Left colon (tissue), 2 donors: ENCODE results near the gene MAST4. TPM values are rescaled to one million over a fixed set of nuclear protein-coding genes. Genes with fewer than 3 reads are reported as not detected.

Source experiments
- ATAC-seq: fragments of 200-7000 bp; cut with Tn5 transposase; one replicate; pipeline ENCODE4 v1.9.1; 2020; ENCODE audit warnings: mild to moderate bottlenecking, moderate library complexity
- DNase-seq, 2 donors: peaks; one replicate each; pipeline ENCODE4 v3.0.0-alpha.2; 2020
- intact Hi-C, 2 donors: fragments of 100-400 bp; cut with DNase I in 1 of 2; cut with micrococcal nuclease in 1 of 2; formaldehyde crosslinking; loops; one replicate each; pipeline versions ENCODE4 v1.11.2 to v1.14.0; 2022; cut with DNase I, micrococcal nuclease
- total RNA-seq, 2 donors: library from RNA; stranded (reverse); fragmentation: NEBNext Ultra II Directional; extraction: Animal tissue kit (Norgen Biotek cat#: 25700); gene quantifications; one replicate each; pipeline ENCODE4 v1.2.1, GENCODE V29; 2021
- donor health status: DM: no; HTN: no; CAD: no.
- donor health status: DM: yes; HTN: yes; CAD: no.

Gene MAST4
- total RNA-seq, 2 donors from 2014 or later, result 12.8 to 20.5 TPM

DNA sequence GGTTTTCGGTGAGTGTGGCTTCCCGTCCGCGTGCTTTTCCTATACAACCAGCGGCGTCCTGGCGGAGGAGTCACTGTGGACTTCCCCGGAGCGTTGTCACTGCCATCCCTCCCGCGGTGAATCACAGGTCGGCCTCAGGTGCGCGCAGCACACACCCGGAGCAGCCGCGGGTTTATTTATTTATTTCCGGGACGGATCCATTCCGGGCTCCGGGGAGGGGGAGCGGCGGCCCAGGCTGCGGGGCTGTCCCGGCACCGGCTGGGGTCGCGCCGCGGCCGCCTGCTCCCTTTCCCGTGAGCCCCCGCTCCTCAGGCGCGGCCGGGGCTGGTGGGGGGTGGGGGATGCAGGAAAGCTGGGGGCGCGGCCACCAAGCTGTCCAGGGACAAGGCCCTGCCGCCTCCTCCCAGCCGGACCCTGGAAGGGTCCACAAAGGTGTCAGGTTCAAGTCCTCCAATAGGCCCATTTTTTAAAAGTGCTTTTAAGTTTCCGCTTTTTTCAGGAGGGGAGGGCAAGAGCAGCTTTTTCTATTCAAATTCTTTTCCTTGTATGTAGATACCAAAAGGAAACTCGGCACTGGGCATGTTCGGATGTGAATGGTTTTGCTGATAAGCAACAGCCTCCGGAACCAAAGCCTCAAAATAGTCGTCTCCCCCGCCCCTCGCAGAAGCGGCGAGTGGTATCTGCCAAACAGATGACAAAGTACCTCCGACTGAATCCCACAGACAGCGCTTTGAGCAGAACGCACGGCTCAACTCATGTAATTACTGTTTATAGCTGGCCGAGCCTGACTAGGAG is 407.9 kb downstream of the MAST4 start:
- intact Hi-C loops, result loop anchor here in 1 of 2 donors (10.0 kb wide), 1 partner anchor 91 kb away; no protein-coding TSS in a partner anchor
- DNase-seq, result peak; percentile 89 to 93
- ATAC-seq, result peak; percentile 86

DNA sequence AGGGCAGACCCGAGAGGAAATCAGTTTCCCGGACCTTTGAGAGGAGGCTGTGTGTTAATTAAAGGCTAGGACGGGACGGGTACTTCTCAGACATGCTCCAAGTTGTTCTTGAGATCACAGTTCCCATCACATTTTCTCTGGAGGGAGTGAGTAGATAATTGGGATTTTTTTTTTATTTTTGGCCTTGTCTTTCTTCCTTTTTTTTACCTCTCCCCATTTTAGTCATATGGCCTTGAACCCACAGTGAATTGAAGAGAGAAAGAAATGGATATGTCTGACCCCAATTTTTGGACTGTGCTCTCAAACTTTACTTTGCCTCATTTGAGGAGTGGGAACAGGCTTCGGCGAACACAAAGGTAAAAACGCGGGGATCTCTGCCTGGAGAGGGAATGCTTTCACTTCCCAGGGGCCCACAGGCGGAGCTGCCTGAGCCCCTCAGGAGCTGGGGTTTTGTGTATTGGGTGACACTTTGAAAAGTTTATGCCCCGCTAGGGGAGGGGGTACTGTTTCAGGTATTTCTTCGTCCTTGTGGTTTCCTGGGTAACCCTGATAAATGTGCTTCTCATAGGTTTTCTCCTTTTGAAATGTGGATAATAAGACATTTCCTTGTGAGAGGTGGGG is 408.6 kb downstream of the MAST4 start:
- intact Hi-C loops, result loop anchor here in 1 of 2 donors (10.0 kb wide), 1 partner anchor 90 kb away; no protein-coding TSS in a partner anchor

DNA sequence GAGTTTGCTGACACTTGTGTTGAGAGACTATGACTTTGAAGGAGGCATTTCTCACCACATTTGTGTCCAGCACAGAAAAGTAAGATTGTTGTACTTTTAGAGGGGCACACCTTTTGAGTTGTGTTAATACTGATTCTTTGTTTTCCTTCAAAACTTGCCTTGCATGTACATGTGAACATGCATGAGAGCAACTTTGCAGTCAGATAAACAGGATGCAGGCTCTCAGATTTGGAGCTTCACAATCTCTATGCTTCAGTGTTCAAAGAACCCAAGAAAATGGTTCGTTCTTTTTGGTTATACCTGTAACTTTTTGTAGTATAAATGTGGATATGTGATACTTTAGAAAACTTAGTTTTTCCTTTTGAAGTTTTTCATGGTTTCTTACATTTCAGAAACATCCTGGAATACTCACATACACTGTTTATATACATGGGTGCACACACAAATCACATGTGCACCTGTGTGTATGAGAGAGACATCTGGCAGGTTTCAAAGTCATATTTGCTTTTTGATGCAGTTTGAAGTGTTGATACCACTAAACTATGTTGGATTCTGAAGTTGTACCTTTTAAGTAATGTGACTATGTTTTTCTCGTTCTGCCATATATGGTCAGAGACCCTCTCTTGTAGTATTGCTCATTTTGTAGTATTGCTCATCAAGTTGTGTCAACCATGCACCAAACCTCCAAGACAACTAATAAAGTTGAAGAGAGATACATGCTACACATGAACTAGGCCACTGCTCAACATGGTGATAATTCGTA is 409.7 kb downstream of the MAST4 start:
- intact Hi-C loops, result loop anchor here in 1 of 2 donors (10.0 kb wide), 1 partner anchor 89 kb away; no protein-coding TSS in a partner anchor
- no peak for DNase-seq
- no peak for ATAC-seq

More for the DNA sequence above, 408.6 kb downstream of the MAST4 start:
- ATAC-seq (no peak), DNase-seq (no peak)

DNA sequence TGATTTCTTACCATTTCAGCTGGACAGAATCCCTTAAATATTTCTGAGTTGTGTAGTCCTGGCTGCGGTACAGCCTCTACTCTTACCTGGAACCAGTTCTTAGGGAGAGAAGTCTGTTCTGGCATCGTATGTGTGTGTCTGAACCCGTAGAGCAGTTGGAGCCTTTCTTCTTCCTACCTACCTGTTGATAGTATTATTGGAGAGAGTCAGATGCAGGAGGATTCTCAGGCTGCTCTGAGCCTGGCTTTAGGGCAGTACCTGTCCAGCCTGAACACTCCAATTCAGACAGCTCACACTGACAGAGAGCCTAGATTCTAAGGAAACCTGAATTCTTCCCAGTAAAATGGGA is 410.3 kb downstream of the MAST4 start:
- no peak for DNase-seq
- ATAC-seq, result no peak
- intact Hi-C loops, result loop anchor here in 1 of 2 donors (10.0 kb wide), 1 partner anchor 88 kb away; no protein-coding TSS in a partner anchor

DNA sequence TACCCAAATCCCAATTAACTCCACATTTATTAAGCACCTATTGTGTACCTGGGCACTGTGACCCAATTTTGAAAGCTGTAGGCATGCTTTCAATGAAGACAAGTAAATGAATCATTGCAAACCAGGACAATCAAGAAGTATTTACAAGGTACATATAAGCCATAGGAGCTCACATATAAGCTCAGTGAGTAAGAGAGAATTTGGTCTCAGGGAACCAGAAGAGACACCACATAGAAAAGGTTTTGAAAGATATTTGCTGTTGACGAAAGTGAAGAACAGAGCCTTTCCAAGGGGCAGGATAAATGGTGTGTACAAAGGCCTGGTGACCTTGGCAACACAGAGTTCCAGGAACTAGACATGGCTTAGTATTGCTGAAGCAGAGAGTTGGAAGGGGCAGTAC is 412.8 kb downstream of the MAST4 start:
- no peak for DNase-seq
- no peak for ATAC-seq
- intact Hi-C loops, result loop anchor here in 1 of 2 donors (10.0 kb wide), 1 partner anchor 86 kb away; no protein-coding TSS in a partner anchor

DNA sequence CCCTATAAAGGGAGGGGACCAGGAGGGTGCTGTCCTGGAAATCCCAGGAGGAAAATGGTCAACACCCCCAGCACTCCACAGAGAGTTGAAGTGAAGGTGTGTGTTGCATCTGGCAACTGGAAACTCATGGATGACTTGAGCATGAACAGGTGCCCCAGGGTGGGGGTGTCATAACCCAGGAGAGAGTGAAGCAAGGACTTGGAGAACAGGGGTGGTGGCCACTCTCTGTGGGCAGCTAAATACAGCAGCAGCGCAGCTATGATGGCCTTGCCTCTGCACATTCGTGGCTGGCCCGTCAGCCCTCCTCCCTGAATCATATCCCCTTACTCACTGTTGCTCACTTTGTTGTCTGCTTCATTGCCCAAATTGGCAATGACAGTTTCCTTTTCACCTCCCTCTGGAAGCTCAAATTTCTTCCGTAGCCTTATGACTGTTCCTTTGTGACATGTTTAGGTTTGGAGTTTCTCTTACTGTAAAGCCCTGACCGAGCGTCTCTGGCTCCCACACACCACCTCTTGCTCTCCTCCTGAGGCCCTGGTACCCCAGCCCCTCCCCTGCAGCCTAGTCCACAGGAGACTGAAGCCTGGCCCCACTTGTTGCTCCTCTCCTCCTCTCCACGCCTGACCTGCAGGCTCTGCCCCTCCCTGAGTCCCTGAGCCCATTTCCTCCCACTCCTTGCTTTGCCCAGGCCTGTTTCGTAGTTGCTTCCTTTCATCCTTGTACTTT is 414.7 kb downstream of the MAST4 start:
- intact Hi-C loops, result no loop called here
- DNase-seq, result peak in 1 of 2 donors; percentile 11
- ATAC-seq, result peak; percentile 65

DNA sequence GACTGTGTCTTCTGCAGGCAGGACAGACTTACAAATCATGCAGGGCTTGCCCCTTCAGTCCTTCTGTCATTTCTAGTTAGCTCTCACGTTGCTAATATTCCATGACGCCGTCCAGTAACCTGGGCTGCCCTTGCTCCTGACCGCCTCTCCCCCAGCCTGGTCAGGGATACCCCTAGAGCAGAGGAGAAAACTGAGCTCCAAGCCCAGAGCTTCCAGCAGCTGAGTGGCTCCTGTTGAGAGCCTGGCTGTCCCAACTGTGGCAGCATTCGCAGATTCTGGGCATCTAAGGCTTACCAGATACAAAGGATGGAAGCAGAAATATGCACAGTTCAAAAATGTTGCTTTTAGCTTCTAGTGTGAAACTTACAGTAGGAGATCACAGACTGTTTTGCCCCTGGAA is 415.2 kb downstream of the MAST4 start:
- intact Hi-C loops, result no loop called here
- ATAC-seq (no peak), DNase-seq (no peak)

DNA sequence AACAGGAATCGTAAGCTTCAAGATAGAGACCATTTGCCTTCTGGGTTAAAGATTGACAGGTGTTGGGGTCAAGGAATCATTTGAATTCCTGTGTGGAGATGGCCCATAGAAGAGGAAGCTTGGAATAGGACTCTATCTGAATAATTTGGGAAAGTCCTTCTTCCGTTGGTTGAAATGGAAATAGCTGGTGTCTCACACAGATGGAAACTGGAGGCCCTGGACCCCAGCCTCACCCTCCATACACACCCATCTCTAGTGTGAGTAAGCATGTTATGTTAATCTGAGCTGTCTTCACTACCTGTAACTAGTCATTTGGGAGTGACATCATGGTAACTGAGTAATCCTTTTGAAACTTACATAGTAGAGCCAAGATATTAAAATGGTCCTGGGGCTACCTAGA is 416.0 kb downstream of the MAST4 start:
- intact Hi-C loops, result no loop called here
- DNase-seq, result no peak
- peak; percentile 37 for ATAC-seq

DNA sequence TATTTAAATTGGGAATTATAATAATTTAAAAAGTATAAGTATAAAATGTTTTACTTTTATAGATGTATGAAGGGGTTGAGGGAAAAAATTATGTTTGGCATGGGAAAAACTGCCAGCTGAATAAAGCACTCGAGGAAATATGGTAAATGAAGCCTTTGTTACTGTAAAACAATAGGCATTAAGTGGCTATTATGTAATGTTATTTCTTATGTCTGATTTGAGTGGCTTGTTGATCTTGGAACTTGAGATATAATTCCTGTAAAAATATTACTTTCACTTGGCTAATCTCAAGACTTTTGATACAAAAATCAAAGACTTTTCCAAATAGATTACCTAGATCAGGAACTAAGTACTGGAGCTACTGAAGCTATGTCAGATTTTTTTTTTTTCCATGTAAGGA is 417.5 kb downstream of the MAST4 start:
- intact Hi-C loops, result no loop called here
- ATAC-seq (no peak), DNase-seq (no peak)

DNA sequence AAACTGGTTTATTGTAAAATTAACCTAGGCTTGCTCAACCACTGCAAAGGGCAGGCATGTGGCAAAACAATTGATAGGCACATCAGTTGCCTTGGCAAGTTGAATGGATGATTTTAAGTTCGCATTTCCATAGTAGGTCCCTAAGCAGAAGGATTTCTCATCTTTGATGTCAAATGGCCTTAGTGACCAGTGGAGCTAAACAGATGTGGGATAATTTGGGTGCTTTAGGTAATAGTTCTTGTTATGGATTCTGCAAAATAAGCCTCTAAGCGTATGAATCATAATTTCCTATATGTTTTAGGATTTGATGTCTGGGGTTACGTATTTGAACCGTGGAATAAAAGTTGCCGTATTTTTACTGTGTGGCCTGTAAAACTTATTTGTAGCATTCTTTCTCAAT is 418.0 kb downstream of the MAST4 start:
- no peak for DNase-seq
- no peak for ATAC-seq
- intact Hi-C loops, result no loop called here

DNA sequence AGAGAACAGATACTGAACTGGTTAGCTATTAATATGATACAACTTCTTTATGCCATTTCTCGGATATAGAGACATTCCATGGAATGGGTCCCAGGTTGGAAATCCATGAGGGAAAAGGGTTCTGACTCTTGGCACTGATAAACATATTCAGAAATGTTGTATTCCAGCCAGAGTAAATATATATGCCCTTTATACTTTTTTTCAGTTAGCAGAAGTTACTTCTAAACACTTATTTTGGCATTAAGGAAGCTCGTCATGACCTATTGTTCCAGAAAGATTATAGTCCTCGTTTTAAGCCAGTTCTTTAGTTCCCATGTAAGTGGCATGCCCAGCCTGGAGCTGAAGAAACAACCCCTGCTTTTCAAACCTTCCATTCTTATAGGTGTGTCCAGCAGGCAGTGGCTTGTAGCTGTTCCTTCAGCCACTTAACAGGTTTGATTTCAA is 418.8 kb downstream of the MAST4 start:
- ATAC-seq, result peak; percentile 65
- intact Hi-C loops, result no loop called here
- DNase-seq, result no peak

DNA sequence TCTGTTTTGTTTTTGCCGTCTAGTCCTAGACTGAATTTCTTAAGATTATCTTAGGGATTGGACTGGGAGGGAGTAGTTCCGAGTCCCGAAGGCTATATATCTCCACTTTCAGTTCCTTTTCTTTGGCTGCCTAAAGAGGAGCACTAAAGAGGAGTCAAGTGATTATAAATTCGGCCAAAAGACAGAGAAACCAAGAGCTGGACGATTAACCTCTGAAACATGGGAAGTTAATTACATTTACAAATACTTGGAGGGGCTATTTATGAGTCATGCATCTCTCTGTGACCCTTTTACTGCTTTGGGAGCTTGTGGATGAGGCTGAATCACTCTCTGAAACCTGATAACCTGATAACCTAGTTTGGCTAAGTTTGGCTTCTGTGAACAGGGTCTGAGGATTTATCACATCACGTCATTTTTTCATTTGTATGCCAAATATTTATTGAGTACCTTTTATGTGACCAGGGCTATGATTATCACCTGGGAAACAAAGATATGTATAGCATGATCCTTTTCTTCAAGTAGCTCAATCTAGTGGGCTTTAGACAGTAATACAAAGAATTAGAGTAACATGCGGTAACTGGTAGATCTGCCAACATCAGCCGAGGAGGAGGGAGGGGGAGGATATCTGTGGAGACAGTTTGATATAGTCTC is 419.5 kb downstream of the MAST4 start:
- intact Hi-C loops, result no loop called here
- ATAC-seq (peak; percentile 63), DNase-seq (no peak)

DNA sequence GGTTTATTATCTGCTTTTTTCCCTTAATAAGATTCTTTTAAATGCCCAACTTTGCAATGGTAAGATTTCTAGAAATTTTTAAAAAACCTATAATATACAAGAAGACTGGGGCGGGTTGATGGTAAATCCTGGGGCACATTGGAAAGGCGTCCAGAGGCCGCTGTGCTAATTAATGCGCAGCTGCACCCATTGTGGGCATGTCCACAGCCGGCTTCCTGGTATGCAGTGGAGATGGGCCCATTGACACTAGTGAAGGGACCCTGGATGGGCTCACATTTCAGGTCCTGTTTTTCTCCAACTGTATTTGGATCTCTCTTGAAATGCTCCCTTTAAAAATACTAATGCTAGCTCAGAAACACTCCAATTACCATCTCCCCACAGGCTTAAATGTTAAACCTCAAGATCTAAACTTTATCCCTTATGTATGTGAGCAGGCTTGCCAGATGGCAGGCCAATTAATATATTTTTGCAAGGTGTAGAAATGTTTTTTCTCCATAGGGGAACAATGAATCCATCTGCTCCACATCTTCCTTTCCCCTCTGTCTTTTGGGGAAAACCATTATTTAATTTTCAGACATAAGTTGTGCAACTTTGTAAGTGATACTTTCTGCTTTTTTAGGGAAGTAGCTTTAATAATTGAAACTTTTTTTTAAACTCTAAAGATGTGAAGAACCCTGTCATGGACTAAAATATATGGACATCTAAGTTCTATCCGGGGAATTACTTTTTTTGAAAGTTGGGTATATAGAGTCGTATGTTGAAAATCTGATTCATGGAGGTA is 423.1 kb downstream of the MAST4 start:
- intact Hi-C loops, result no loop called here
- no peak for ATAC-seq
- DNase-seq, result no peak

DNA sequence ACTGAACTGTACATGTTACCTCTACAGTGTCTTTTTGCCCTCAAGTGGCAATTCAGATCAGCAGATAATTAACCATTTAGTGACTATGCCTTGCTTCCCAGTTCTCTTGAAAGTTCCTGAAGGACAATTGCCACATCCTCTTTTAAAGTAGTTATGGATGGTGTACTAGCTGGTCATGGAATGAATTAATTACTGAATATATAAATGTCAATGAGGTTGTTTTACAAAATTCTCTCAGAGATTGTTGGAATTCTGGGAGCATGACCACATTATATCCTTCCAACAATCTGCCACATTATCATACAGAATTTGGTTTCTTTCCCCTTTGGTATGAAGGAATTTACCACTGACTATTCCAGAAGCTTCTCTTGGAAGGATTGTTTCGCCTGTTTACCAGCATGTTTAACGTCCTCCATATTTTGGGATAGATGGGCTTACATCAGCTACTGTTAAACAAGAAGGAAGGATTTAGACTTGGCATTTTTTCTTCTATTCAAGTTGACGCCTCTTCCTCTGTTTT is 424.0 kb downstream of the MAST4 start:
- intact Hi-C loops, result no loop called here
- no peak for DNase-seq
- ATAC-seq, result no peak

DNA sequence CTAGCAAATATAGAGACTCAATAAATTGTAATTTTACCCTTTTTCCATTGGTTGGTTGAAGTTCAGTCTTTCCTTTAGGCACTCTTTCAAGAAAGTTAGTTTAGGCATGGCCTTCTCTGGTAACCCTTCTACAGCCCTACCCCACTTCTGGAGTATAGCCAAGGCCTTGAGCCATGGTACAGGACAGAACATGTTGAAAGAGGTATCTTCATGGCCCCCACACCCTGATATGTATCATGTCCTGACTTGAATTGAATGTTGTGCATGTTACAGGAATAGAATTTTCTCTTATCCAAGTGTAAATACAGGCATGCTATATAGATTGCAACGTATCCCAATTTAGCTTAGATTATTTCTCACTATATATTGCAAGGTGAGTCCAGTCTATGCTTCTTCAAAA is 424.8 kb downstream of the MAST4 start:
- intact Hi-C loops, result no loop called here
- DNase-seq (no peak), ATAC-seq (no peak)

DNA sequence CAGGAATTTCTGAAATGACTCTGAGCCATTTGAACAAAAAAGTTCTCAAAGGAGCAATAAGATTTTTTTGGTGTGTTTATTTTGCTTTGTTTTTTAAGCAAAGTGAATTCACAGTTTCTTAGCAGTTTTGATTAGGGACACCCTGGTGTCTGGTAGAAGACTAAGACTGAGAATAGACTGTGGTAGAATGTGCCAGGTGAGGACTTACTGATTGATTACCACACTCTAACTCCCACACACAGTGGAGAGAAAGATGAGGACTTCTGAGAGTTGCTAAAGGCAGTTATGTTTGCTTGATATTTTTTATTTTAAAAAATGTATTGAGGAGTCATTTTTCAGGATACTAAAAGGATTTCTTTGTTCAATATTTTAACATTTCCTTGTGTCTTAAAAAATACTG is 425.3 kb downstream of the MAST4 start:
- ATAC-seq, result no peak
- no peak for DNase-seq
- intact Hi-C loops, result no loop called here

DNA sequence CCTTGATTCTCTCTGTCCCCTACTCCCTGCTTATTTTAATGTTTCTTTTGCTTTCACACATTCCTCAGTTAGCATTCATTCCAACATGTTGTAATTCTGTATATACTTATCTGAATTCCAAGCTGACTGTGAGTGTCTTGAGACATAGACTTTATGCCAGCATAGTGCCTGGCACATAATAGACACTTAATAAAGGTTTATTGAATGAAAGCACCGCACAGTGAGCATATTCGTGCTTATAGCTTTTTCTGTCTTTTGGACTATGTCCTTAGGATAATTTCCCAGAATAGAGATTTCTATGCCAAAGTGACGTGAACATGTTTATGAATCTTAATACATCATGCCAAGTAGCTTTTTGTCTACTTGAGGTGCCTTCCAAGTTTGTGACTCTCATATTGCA is 425.8 kb downstream of the MAST4 start:
- intact Hi-C loops, result no loop called here
- DNase-seq (no peak), ATAC-seq (no peak)
